ENCODE measurements around the gene HSP90AB1. TPM values are rescaled to one million over a fixed set of nuclear protein-coding genes. Genes with fewer than 3 reads are reported as not detected.

HSP90AB1 gene
- polyA plus RNA-seq, 2 of the 4 experiments (the other 2 are of a cell fraction): 1,136 to 1,155 TPM

GRCh38 chr6:44235269-44235668, 11.6 kb upstream of the HSP90AB1 start (continued):
- TF ChIP-seq USF2 (IDR thresholded peaks at IDR 0.05) (no peak), ZSCAN20 (CRISPR knock-in tag; IDR thresholded peaks at IDR 0.05) (no peak), HEYL (CRISPR knock-in tag; IDR thresholded peaks at IDR 0.05) (no peak), MAFK (IDR thresholded peaks at IDR 0.05; ENCODE audit: partially characterized antibody) (no peak), JUNB (IDR thresholded peaks at IDR 0.05) (no peak), EHF (CRISPR knock-in tag; IDR thresholded peaks at IDR 0.05) (no peak), RNF2 (IDR thresholded peaks at IDR 0.05; ENCODE audit: borderline replicate concordance, low read depth) (no peak)

GRCh38 chr6:44235891-44236516, 10.9 kb upstream of the HSP90AB1 start:
- DNase-seq (ENCODE audit: low read depth in 1 of 2, low spot score in 1 of 2): no peak
- ATAC-seq: no peak
- FAIRE-seq: no peak
- CTCF ChIA-PET: interaction anchor here (0.7 to 8.4 kb wide), 11 partner anchors 10 to 467 kb away, joined by 3 to 111 read pairs (median 7); partner anchors contain the start of genes HSP90AB1, MYMX and SLC29A1
- Histone ChIP-seq H3K4me1 (peaks cover 39% of the 10 kb centered on the region), H3K27ac (peak overlapping the region in 1 of 2 experiments; percentile 96; a peak in 3 of 6 replicates), H3K4me2 (peak overlapping the region; percentile 92; the same call in 1 of the 3 replicates), H3K4me3 (no peak overlapping the region), H3K9me3 (no peaks in the 10 kb centered on the region)
- TF ChIP-seq FOXS1 (CRISPR knock-in tag; IDR thresholded peaks at IDR 0.05): no peak
- TF ChIP-seq KDM5A (IDR thresholded peaks at IDR 0.05): no peak
- TF ChIP-seq POLR2A (IDR thresholded peaks at IDR 0.05; ENCODE audit: low read length): no peak
- TF ChIP-seq FOSL2 (IDR thresholded peaks at IDR 0.05): no peak
- TF ChIP-seq FOSL2 (CRISPR knock-in tag; IDR thresholded peaks at IDR 0.05): no peak
- no peak for TF ChIP-seq CHD2 (IDR thresholded peaks at IDR 0.05; ENCODE audit: low read length, partially characterized antibody)
- no peak for TF ChIP-seq CHD4 (IDR thresholded peaks at IDR 0.05; ENCODE audit: borderline replicate concordance)
- TF ChIP-seq JUN (IDR thresholded peaks at IDR 0.05): no peak
- no peak for TF ChIP-seq MAX (IDR thresholded peaks at IDR 0.05)
- TF ChIP-seq EHMT2 (IDR thresholded peaks at IDR 0.05; ENCODE audit: low read depth): no peak
- no peak for TF ChIP-seq PHF8 (IDR thresholded peaks at IDR 0.05; ENCODE audit: borderline replicate concordance, low read depth)
- no peak for TF ChIP-seq SREBF2 (IDR thresholded peaks at IDR 0.05)
- no peak for TF ChIP-seq CTCF (IDR thresholded peaks at IDR 0.05)
- TF ChIP-seq NFE2L2 (conservative IDR thresholded peaks at IDR 0.05; ENCODE audit: low read length): no peak
- TF ChIP-seq EHF (CRISPR knock-in tag; IDR thresholded peaks at IDR 0.05): no peak
- no peak for TF ChIP-seq ZFP36 (IDR thresholded peaks at IDR 0.05; ENCODE audit: borderline replicate concordance, partially characterized antibody)
- TF ChIP-seq RARB (CRISPR knock-in tag; IDR thresholded peaks at IDR 0.05): no peak
- TF ChIP-seq MAFK (IDR thresholded peaks at IDR 0.05; ENCODE audit: partially characterized antibody): no peak
- no peak for TF ChIP-seq NPAS2 (CRISPR knock-in tag; IDR thresholded peaks at IDR 0.05; ENCODE audit: borderline replicate concordance)
- TF ChIP-seq ZSCAN20 (CRISPR knock-in tag; IDR thresholded peaks at IDR 0.05): no peak
- TF ChIP-seq RCOR1 (IDR thresholded peaks at IDR 0.05; ENCODE audit: low read depth, low read length): no peak
- 91% methylated on average over 5 of the region's 6 CpGs for WGBS (ENCODE audit: missing lambda C conversion rate)
- POLR2A ChIA-PET: no interaction called here

All from A549 (cell line).